OCI-LY3 (cell line): ENCODE measurements around the gene ANLN.
"Not testable (repeated sequence)": the region's sequence is repeated elsewhere in the genome, so short reads cannot be mapped to it uniquely, and the experiment has no call there.

Experiments used
- H2AFZ ChIP-seq: fragments of 200-600, 300-600 bp; shearing (Covaris generic); 2 replicates; pipeline ENCODE4 v1.6.0; 2014; ENCODE audit warnings: antibody characterized with exemption, low read depth, low read length
- H3K27ac ChIP-seq: fragments of 200-600, 300-600 bp; sonication (generic); 2 replicates; pipeline ENCODE4 v1.5.1; 2014; ENCODE audit warnings: mild to moderate bottlenecking, low read length, moderate library complexity, mixed read lengths
- H3K27me3 ChIP-seq: fragments of 200-600, 300-600 bp; sonication (generic); 2 replicates; pipeline ENCODE4 v1.6.1; 2014; ENCODE audit warnings: low read depth, low read length, mixed read lengths
- H3K36me3 ChIP-seq: fragments of 200-600, 300-600 bp; sonication (generic); replicated peaks from 2 replicates; pipeline ENCODE3; 2014; ENCODE audit warnings: low read depth, low read length, mixed read lengths
- H3K4me1 ChIP-seq: fragments of 300-600, 200-600 bp; sonication (generic); 2 replicates; pipeline ENCODE4 v1.6.1; 2014; ENCODE audit warnings: low read length, mixed read lengths
- H3K4me2 ChIP-seq: fragments of 200-600, 300-600 bp; sonication (generic); 2 replicates; pipeline ENCODE4 v1.6.1; 2014; ENCODE audit warnings: low read length, mixed read lengths
- H3K4me3 ChIP-seq: fragments of 300-600, 200-600 bp; sonication (generic); 2 replicates; pipeline ENCODE4 v1.5.1; 2014; ENCODE audit warnings: antibody characterized with exemption, mild to moderate bottlenecking, low read length, moderate library complexity
- H3K79me2 ChIP-seq: fragments of 300-600, 200-600 bp; shearing (Covaris generic); 2 replicates; pipeline ENCODE4 v1.6.1; 2014; ENCODE audit warnings: mild to moderate bottlenecking, low read length, mixed read lengths
- H3K9ac ChIP-seq: fragments of 300-600, 200-600 bp; shearing (Covaris generic); 2 replicates; pipeline ENCODE4 v1.6.0; 2014; ENCODE audit warnings: mild to moderate bottlenecking, low read length, moderate library complexity
- H3K9me3 ChIP-seq: fragments of 200-600, 300-600 bp; shearing (Covaris generic); 2 replicates; pipeline ENCODE4 v1.6.1; 2014; ENCODE audit warnings: low read length, mixed read lengths; ENCODE audit not compliant: insufficient read depth
- H4K20me1 ChIP-seq: fragments of 200-600, 300-600 bp; sonication (generic); 2 replicates; pipeline ENCODE4 v1.6.1; 2016; ENCODE audit warnings: low read length, mixed read lengths; ENCODE audit not compliant: insufficient read depth
- EZH2phosphoT487 ChIP-seq: fragments of 200-600 bp; shearing (Covaris generic); IDR thresholded peaks from 2 replicates; pipeline ENCODE4 v1.6.1; 2018; ENCODE audit warnings: antibody characterized with exemption, mixed run types, low read depth
- TF ChIP-seq, protein P1 (sequence below): fragments of 200-600, 300-600 bp; sonication (generic); IDR thresholded peaks from 2 replicates; pipeline ENCODE4 v1.5.1; 2014; ENCODE audit warnings: antibody characterized with exemption, low read length, low read depth

Gene ANLN

DNA sequence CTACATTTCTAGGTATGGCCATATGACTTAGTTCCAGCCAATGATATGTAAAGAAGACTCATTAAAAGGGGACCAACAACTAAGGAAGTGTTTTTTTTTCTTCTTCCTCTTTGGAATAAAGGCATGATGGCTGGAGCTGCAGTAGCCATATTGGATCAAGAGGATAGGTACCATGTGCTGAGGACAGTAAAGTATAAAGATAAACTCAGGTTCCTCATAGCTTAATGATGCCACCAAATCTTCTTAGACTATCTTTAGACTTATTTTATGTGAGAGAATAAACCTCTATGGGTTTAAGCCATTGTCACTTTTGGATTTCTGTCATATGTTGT, 85.3 kb downstream of the ANLN start:
- H3K36me3 ChIP-seq = no peaks in the 10 kb centered on the region
- no peak overlapping the region for H2AFZ ChIP-seq
- H3K4me2 ChIP-seq = no peak overlapping the region
- no peak for TF ChIP-seq EZH2phosphoT487
- TF ChIP-seq, protein P1, sequence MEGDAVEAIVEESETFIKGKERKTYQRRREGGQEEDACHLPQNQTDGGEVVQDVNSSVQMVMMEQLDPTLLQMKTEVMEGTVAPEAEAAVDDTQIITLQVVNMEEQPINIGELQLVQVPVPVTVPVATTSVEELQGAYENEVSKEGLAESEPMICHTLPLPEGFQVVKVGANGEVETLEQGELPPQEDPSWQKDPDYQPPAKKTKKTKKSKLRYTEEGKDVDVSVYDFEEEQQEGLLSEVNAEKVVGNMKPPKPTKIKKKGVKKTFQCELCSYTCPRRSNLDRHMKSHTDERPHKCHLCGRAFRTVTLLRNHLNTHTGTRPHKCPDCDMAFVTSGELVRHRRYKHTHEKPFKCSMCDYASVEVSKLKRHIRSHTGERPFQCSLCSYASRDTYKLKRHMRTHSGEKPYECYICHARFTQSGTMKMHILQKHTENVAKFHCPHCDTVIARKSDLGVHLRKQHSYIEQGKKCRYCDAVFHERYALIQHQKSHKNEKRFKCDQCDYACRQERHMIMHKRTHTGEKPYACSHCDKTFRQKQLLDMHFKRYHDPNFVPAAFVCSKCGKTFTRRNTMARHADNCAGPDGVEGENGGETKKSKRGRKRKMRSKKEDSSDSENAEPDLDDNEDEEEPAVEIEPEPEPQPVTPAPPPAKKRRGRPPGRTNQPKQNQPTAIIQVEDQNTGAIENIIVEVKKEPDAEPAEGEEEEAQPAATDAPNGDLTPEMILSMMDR = no peak
- H4K20me1 ChIP-seq = no peaks in the 10 kb centered on the region
- H3K9me3 ChIP-seq = no peaks in the 10 kb centered on the region
- peaks cover 6% of the 10 kb centered on the region for H3K4me1 ChIP-seq
- no peaks in the 10 kb centered on the region for H3K79me2 ChIP-seq
- no peaks in the 10 kb centered on the region for H3K27me3 ChIP-seq
- no peak overlapping the region for H3K9ac ChIP-seq
- no peak overlapping the region for H3K4me3 ChIP-seq
- no peak overlapping the region for H3K27ac ChIP-seq

DNA sequence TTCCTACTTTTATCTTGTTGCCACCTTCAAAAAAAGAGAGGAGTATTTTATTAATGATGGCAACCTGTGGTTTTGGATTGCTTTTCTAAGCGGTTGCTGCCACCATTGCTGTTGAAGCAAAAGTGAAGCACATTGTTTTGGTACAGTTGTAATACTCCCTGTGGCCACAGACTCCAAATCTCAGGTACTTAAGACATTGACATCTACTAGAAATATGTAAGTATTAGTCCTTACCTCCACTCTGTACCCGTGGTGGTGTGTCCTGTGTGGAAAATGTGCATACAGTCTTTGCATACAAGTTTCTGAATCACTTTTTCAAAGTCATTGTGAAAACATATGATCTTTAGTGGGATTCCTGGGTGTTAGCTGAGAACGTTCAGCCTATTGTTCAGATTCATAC, 85.7 kb downstream of the ANLN start:
- Histone ChIP-seq H3K4me1 (peaks cover 6% of the 10 kb centered on the region), H3K4me2 (no peak overlapping the region), H4K20me1 (no peaks in the 10 kb centered on the region), H3K4me3 (no peak overlapping the region), H3K9me3 (no peaks in the 10 kb centered on the region), H3K27ac (no peak overlapping the region), H2AFZ (no peak overlapping the region), H3K36me3 (no peaks in the 10 kb centered on the region), H3K79me2 (no peaks in the 10 kb centered on the region), H3K9ac (no peak overlapping the region), H3K27me3 (no peaks in the 10 kb centered on the region)
- TF ChIP-seq EZH2phosphoT487 = no peak
- TF ChIP-seq, protein P1 = no peak

DNA sequence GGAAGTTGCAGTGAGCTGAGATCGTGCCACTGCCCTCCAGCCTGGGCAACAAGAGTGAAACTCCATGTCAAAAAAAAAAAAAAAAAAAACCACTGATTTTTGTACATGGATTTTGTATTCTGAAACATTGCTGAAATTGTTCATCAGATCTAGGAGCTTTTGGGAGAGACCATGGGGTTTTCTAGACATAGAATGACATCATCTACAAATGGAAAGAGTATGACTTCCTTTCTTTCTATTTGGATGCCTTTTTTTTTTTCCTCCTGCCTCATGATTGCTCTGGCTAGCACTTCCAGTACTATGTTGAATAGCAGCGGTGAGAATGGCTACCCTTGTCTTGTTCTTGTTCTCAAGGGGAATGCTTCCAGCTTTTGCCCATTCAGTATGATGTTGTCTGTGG, 89.1 kb downstream of the ANLN start:
- H3K36me3 ChIP-seq = no peaks in the 10 kb centered on the region
- H3K79me2 ChIP-seq = no peaks in the 10 kb centered on the region
- TF ChIP-seq, protein P1 = no peak
- TF ChIP-seq EZH2phosphoT487 = no peak
- H3K9me3 ChIP-seq = no peaks in the 10 kb centered on the region
- no peak overlapping the region for H3K4me3 ChIP-seq
- peaks cover 7% of the 10 kb centered on the region; the same call in 1 of the 2 replicates for H3K27me3 ChIP-seq
- no peak overlapping the region for H3K27ac ChIP-seq
- H3K4me2 ChIP-seq = no peak overlapping the region
- no peak overlapping the region for H3K9ac ChIP-seq
- no peak overlapping the region for H2AFZ ChIP-seq
- H3K4me1 ChIP-seq = peaks cover 6% of the 10 kb centered on the region
- no peaks in the 10 kb centered on the region for H4K20me1 ChIP-seq

DNA sequence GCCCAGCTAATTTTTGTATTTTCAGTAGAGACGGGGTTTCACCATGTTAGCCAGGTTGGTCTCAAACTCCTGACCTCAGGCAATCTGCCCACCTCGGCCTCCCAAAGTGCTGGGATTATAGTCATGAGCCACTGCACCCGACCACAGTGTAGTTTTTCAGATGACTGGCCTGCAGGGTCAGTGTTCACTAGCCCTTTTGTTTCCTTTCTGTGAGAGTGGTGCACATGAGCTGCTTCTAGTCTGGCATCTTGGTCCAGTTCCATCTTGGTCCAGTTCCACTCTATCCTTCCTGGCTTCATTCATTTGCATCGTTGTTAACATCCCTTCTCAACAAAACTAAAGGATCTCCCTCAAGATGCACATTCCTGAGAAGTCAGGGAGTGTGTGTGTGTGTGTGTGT, 94.2 kb downstream of the ANLN start:
- not testable (repeated sequence) for H3K4me1 ChIP-seq, H3K36me3 ChIP-seq, H3K4me3 ChIP-seq, H2AFZ ChIP-seq, H3K9ac ChIP-seq, H3K9me3 ChIP-seq, H3K4me2 ChIP-seq, H3K79me2 ChIP-seq, H4K20me1 ChIP-seq, H3K27ac ChIP-seq
- H3K27me3 ChIP-seq = peaks cover 21% of the 10 kb centered on the region

DNA sequence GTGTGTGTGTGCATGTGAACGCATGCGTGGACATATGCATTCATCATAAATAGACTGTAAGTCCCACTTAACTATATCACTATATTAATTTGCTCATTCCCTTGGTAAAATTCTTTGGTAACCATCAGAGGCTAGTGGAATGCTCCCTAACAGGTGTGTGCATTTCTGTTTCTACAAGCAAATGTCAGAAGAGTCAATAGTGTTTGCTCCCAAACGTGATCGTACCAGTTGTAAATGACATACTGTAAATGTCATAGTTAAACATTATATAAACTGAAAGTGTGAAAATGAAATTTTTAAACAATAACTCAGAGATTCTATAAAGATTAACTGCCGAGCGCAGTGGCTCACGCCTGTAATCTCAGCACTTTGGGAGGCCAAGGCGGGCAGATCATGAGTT, 94.6 kb downstream of the ANLN start:
- Histone ChIP-seq H3K4me1 (0 out of 2 replicates have a peak, but pooled peaks cover 2% of the 10 kb centered on the region), H2AFZ (no peak overlapping the region), H3K27ac (no peak overlapping the region), H3K27me3 (peaks cover 23% of the 10 kb centered on the region), H3K4me2 (no peak overlapping the region), H3K4me3 (no peak overlapping the region), H3K36me3 (no peaks in the 10 kb centered on the region), H4K20me1 (no peaks in the 10 kb centered on the region), H3K9me3 (no peaks in the 10 kb centered on the region), H3K79me2 (no peaks in the 10 kb centered on the region), H3K9ac (no peak overlapping the region)
- TF ChIP-seq, protein P1 = no peak
- no peak for TF ChIP-seq EZH2phosphoT487
